IMR-90 (cell line): ENCODE data around the gene ARHGAP15. TPM values are rescaled to one million over a fixed set of nuclear protein-coding genes. Genes with fewer than 3 reads are reported as not detected.

Source experiments
- ATAC-seq: fragments of 200-7000 bp; cut with Tn5 transposase; 2 replicates; pipeline ENCODE4 v1.9.1; 2020; ENCODE audit warnings: low read depth, mild to moderate bottlenecking, moderate library complexity
- BruUV-seq: library from RNA; stranded (reverse); fragments of 400-500 nt; replicated peaks from 2 replicates; lab custom pipeline; 2021; lab: Mats Ljungman, UMichigan
- CTCF ChIA-PET: fragments of 300-600 bp; formaldehyde crosslinking; extraction: SDS; loops from one replicate; lab custom pipeline; 2021; ENCODE audit warnings: antibody characterized with exemption; lab: Yijun Ruan, JAX
- POLR2A ChIA-PET: fragments of 300-600 bp; sonication (Branson Sonifier 250); formaldehyde crosslinking; loops from one replicate; lab custom pipeline; 2022; ENCODE audit warnings: antibody characterized with exemption; ENCODE audit not compliant: unreplicated experiment; lab: Charles Lee
- DNase-seq: peaks from one replicate; pipeline ENCODE4 v3.0.0; 2013
- H2AFZ ChIP-seq: replicated peaks from 2 replicates; pipeline ENCODE3; 2013; ENCODE audit warnings: low read length, mild to moderate bottlenecking; ENCODE audit not compliant: poor library complexity
- H2AK5ac ChIP-seq: 2 replicates; pipeline ENCODE4 v1.6.1; 2013; ENCODE audit warnings: low read depth, low read length, inconsistent platforms
- H2AK9ac ChIP-seq: replicated peaks from 2 replicates; pipeline ENCODE3; 2013; ENCODE audit warnings: mild to moderate bottlenecking, low read depth, low read length, moderate library complexity; ENCODE audit not compliant: poor library complexity
- H2BK120ac ChIP-seq: 2 replicates; pipeline ENCODE4 v1.6.1; 2013; ENCODE audit warnings: low read depth, low read length, inconsistent platforms
- H2BK15ac ChIP-seq: 3 replicates; pipeline ENCODE4 v1.6.1; 2013; ENCODE audit warnings: low read depth, low read length, inconsistent platforms
- H2BK20ac ChIP-seq: 2 replicates; pipeline ENCODE4 v1.6.1; 2013; ENCODE audit warnings: low read depth, mild to moderate bottlenecking, inconsistent platforms, low read length, moderate library complexity
- H2BK5ac ChIP-seq: 2 replicates; pipeline ENCODE4 v1.6.1; 2013; ENCODE audit warnings: mild to moderate bottlenecking, low read depth, low read length, inconsistent platforms; ENCODE audit not compliant: poor library complexity, severe bottlenecking
- H3K14ac ChIP-seq: replicated peaks from 2 replicates; pipeline ENCODE4 v1.6.1; 2013; ENCODE audit warnings: low read depth, low read length, inconsistent platforms
- H3K18ac ChIP-seq: 2 replicates; pipeline ENCODE4 v1.6.1; 2013; ENCODE audit warnings: low read depth, low read length, control low read depth
- H3K23ac ChIP-seq: 2 replicates; pipeline ENCODE4 v1.6.1; 2013; ENCODE audit warnings: low read depth, low read length, inconsistent platforms
- H3K27ac ChIP-seq: 2 replicates; pipeline ENCODE4 v1.5.1; 2013; ENCODE audit warnings: mild to moderate bottlenecking, control low read depth, low read length; ENCODE audit not compliant: insufficient read depth
- H3K27me3 ChIP-seq: 2 replicates; pipeline ENCODE4 v1.6.1; 2013; ENCODE audit warnings: low read length; ENCODE audit not compliant: control insufficient read depth, insufficient read depth
- H3K36me3 ChIP-seq: 2 replicates; pipeline ENCODE4 v1.6.1; 2013; ENCODE audit warnings: low read length, mixed read lengths; ENCODE audit not compliant: control insufficient read depth, insufficient read depth
- H3K4ac ChIP-seq: 2 replicates; pipeline ENCODE4 v1.6.1; 2013; ENCODE audit warnings: low read depth, low read length, inconsistent platforms
- H3K4me1 ChIP-seq: 2 replicates; pipeline ENCODE4 v1.6.1; 2013; ENCODE audit warnings: low read length, mixed read lengths; ENCODE audit not compliant: control insufficient read depth, insufficient read depth
- H3K4me2 ChIP-seq: 2 replicates; pipeline ENCODE4 v1.6.1; 2013; ENCODE audit warnings: low read depth, mild to moderate bottlenecking, control low read depth, low read length, moderate library complexity
- H3K4me3 ChIP-seq: 2 replicates; pipeline ENCODE4 v1.5.1; 2013; ENCODE audit warnings: low read depth, mild to moderate bottlenecking, control low read depth, low read length, moderate library complexity; ENCODE audit not compliant: insufficient read depth
- H3K56ac ChIP-seq: 2 replicates; pipeline ENCODE4 v1.6.1; 2013; ENCODE audit warnings: low read length, inconsistent platforms; ENCODE audit not compliant: insufficient read depth; ENCODE audit errors: extremely low read depth
- H3K79me1 ChIP-seq, 2 experiments: 2 replicates each; pipeline ENCODE4 v1.6.1; 2013; ENCODE audit warnings: low read length in 2 of 2, inconsistent platforms in 1 of 2, low read depth in 1 of 2
- H3K9ac ChIP-seq: 2 replicates; pipeline ENCODE4 v1.6.1; 2013; ENCODE audit warnings: low read depth, low read length, control low read depth
- H3K9me1 ChIP-seq: 2 replicates; pipeline ENCODE4 v1.6.1; 2013; ENCODE audit warnings: low read length, inconsistent platforms; ENCODE audit not compliant: insufficient read depth
- H3K9me3 ChIP-seq: 2 replicates; pipeline ENCODE4 v1.6.1; 2013; ENCODE audit warnings: low read length; ENCODE audit not compliant: control insufficient read depth, insufficient read depth
- H4K20me1 ChIP-seq: 2 replicates; pipeline ENCODE4 v1.6.1; 2013; ENCODE audit warnings: low read length, inconsistent platforms; ENCODE audit not compliant: insufficient read depth
- H4K5ac ChIP-seq: 2 replicates; pipeline ENCODE4 v1.6.1; 2013; ENCODE audit warnings: mild to moderate bottlenecking, low read depth, low read length, control low read depth
- H4K8ac ChIP-seq, 2 experiments: 2 replicates each; pipeline ENCODE4 v1.6.1; 2013; ENCODE audit warnings: low read depth in 2 of 2, low read length in 2 of 2, control low read depth in 1 of 2, inconsistent platforms in 1 of 2
- H4K91ac ChIP-seq: 2 replicates; pipeline ENCODE4 v1.6.1; 2013; ENCODE audit warnings: low read depth, low read length, inconsistent platforms; ENCODE audit not compliant: insufficient read depth
- BHLHE40 ChIP-seq: fragments of 150-350 bp; IDR thresholded peaks from 2 replicates; pipeline ENCODE4 v1.6.1; 2016; ENCODE audit warnings: mild to moderate bottlenecking, low read depth, low read length
- CEBPB ChIP-seq: IDR thresholded peaks from 2 replicates; pipeline ENCODE4 v1.6.1; 2012; ENCODE audit warnings: low read depth, low read length, improper control_type of control experiment
- CHD1 ChIP-seq: IDR thresholded peaks from 2 replicates; pipeline ENCODE4 v1.6.1; 2012; ENCODE audit warnings: low read depth, low read length, improper control_type of control experiment
- FOS ChIP-seq: fragments of 150-350 bp; IDR thresholded peaks from 2 replicates; pipeline ENCODE4 v1.6.1; 2016; ENCODE audit warnings: low read depth, low read length
- MAFK ChIP-seq: IDR thresholded peaks from 2 replicates; pipeline ENCODE4 v1.6.1; 2012; ENCODE audit warnings: low read depth, low read length, improper control_type of control experiment
- MAZ ChIP-seq: IDR thresholded peaks from 2 replicates; pipeline ENCODE4 v1.6.1; 2012; ENCODE audit warnings: low read depth, mild to moderate bottlenecking, low read length, improper control_type of control experiment, moderate library complexity, borderline replicate concordance
- MXI1 ChIP-seq: IDR thresholded peaks from 2 replicates; pipeline ENCODE4 v1.6.1; 2012; ENCODE audit warnings: low read depth, mild to moderate bottlenecking, low read length, moderate library complexity, borderline replicate concordance
- NFE2L2 ChIP-seq: fragments of 150-350 bp; IDR thresholded peaks from 2 replicates; pipeline ENCODE4 v1.6.1; 2016; ENCODE audit warnings: low read depth, mild to moderate bottlenecking, low read length
- POLR2A ChIP-seq: IDR thresholded peaks from 2 replicates; pipeline ENCODE4 v1.6.1; 2012; ENCODE audit warnings: mild to moderate bottlenecking, low read depth, low read length
- RCOR1 ChIP-seq: IDR thresholded peaks from 2 replicates; pipeline ENCODE4 v1.6.1; 2012; ENCODE audit warnings: mild to moderate bottlenecking, low read length, improper control_type of control experiment; ENCODE audit not compliant: insufficient replicate concordance
- RFX5 ChIP-seq: IDR thresholded peaks from 2 replicates; pipeline ENCODE4 v1.8.0; 2012; ENCODE audit warnings: low read depth, mild to moderate bottlenecking, low read length, moderate library complexity
- SMC3 ChIP-seq: fragments of 150-350 bp; IDR thresholded peaks from 2 replicates; pipeline ENCODE4 v1.6.1; 2016; ENCODE audit warnings: low read depth, mild to moderate bottlenecking, antibody characterized with exemption, low read length, moderate library complexity
- WGBS, 2 experiments: methylation state at CpG; one replicate each; pipeline versions ENCODE4 v1.1.5 to v1.1.7; 2013; ENCODE audit warnings: missing lambda C conversion rate in 2 of 2; ENCODE audit not compliant: insufficient read length in 1 of 2; ENCODE audit errors: extremely low coverage in 2 of 2; 5-methylcytosine and 5-hydroxymethylcytosine counted together
- dilution Hi-C: fragments of 300-500 bp; cut with HindIII; formaldehyde crosslinking; loops from one replicate; pipeline ENCODE4 v1.14.3; 2018; ENCODE audit warnings: low sequenced_read_pairs; ENCODE audit not compliant: unreplicated experiment
- in situ Hi-C: fragments of 300-500 bp; cut with MboI; formaldehyde crosslinking; loops from 3 replicates; pipeline ENCODE4 v1.14.3; 2019; ENCODE audit warnings: low sequenced_read_pairs, inconsistent platforms, mixed read lengths
- intact Hi-C: fragments of 100-400 bp; cut with micrococcal nuclease; formaldehyde crosslinking; loops from 2 replicates; pipeline ENCODE4 v1.10.0; 2022
- polyA plus RNA-seq, 3 experiments: library from polyadenylated mRNA; depleted of rRNA; stranded (reverse); fragments of >200 nt; gene quantifications; 2 replicates each; pipeline ENCODE4 v1.2.3, GENCODE V29; 2012; ENCODE audit warnings: low replicate concordance in 1 of 3
- total RNA-seq: library from RNA; depleted of rRNA; stranded (reverse); fragments of >200 nt; gene quantifications from 2 replicates; pipeline ENCODE4 v1.2.3, GENCODE V29; 2012
- TF ChIP-seq, protein P1 (sequence below): fragments of 150-350 bp; IDR thresholded peaks from 2 replicates; pipeline ENCODE4 v1.6.1; 2016; ENCODE audit warnings: low read depth, mild to moderate bottlenecking, low read length, moderate library complexity, borderline replicate concordance
- TF ChIP-seq, protein P2 (sequence below): fragments of 150-350 bp; IDR thresholded peaks from 2 replicates; pipeline ENCODE4 v1.6.1; 2017; ENCODE audit warnings: mild to moderate bottlenecking, antibody characterized with exemption, low read length, low read depth
- TF ChIP-seq, protein P3 (sequence below): conservative IDR thresholded peaks from 2 replicates; pipeline ENCODE4 v1.5.1; 2012; ENCODE audit warnings: mild to moderate bottlenecking, low read depth, low read length, improper control_type of control experiment

Gene ARHGAP15
- total and polyA plus RNA-seq, 2 of the 4 experiments (the other 2 are of a cell fraction) = not detected

DNA sequence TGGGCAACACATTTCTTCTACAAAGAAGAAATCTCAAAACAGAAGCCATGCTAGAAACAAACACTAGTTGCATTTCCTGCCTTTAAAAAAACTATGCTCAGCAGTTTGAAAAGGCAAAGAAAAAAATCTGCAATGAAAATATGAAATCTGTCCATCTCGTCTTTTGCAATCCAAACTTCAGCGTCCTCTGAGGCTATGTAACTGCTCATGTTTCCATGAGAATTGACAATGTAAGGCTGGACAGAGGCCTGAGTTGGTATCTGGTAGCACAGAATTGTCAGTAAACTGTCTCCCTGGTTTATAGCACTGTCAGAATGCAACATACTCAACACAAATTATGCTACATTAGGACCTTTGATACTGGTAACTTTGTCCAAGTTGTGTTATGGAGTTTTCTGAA lies 429.9 kb downstream of the ARHGAP15 start:
- dilution Hi-C loops (no loop called here), in situ Hi-C loops (no loop called here), intact Hi-C loops (no loop called here)
- DNase-seq (no peak), ATAC-seq (no peak)
- TF ChIP-seq RCOR1 (no peak), MAFK (no peak), MXI1 (no peak), MAZ (no peak), CEBPB (no peak), SMC3 (no peak), BHLHE40 (no peak), CHD1 (no peak), NFE2L2 (no peak), FOS (no peak), RFX5 (no peak), POLR2A (no peak)
- TF ChIP-seq, protein P1, sequence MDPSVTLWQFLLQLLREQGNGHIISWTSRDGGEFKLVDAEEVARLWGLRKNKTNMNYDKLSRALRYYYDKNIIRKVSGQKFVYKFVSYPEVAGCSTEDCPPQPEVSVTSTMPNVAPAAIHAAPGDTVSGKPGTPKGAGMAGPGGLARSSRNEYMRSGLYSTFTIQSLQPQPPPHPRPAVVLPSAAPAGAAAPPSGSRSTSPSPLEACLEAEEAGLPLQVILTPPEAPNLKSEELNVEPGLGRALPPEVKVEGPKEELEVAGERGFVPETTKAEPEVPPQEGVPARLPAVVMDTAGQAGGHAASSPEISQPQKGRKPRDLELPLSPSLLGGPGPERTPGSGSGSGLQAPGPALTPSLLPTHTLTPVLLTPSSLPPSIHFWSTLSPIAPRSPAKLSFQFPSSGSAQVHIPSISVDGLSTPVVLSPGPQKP = no peak
- TF ChIP-seq, protein P2, sequence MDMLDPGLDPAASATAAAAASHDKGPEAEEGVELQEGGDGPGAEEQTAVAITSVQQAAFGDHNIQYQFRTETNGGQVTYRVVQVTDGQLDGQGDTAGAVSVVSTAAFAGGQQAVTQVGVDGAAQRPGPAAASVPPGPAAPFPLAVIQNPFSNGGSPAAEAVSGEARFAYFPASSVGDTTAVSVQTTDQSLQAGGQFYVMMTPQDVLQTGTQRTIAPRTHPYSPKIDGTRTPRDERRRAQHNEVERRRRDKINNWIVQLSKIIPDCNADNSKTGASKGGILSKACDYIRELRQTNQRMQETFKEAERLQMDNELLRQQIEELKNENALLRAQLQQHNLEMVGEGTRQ = no peak
- TF ChIP-seq, protein P3, sequence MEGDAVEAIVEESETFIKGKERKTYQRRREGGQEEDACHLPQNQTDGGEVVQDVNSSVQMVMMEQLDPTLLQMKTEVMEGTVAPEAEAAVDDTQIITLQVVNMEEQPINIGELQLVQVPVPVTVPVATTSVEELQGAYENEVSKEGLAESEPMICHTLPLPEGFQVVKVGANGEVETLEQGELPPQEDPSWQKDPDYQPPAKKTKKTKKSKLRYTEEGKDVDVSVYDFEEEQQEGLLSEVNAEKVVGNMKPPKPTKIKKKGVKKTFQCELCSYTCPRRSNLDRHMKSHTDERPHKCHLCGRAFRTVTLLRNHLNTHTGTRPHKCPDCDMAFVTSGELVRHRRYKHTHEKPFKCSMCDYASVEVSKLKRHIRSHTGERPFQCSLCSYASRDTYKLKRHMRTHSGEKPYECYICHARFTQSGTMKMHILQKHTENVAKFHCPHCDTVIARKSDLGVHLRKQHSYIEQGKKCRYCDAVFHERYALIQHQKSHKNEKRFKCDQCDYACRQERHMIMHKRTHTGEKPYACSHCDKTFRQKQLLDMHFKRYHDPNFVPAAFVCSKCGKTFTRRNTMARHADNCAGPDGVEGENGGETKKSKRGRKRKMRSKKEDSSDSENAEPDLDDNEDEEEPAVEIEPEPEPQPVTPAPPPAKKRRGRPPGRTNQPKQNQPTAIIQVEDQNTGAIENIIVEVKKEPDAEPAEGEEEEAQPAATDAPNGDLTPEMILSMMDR = no peak
- no peak overlapping the region for H2BK20ac ChIP-seq
- H4K5ac ChIP-seq = no peak overlapping the region
- no peak overlapping the region for H3K14ac ChIP-seq
- H3K27me3 ChIP-seq = no peaks in the 10 kb centered on the region
- POLR2A ChIA-PET = no interaction called here
- no peak overlapping the region for H3K23ac ChIP-seq
- H3K18ac ChIP-seq = no peak overlapping the region
- H2AK9ac ChIP-seq = no peak overlapping the region
- no peaks in the 10 kb centered on the region for H3K79me1 ChIP-seq
- H3K27ac ChIP-seq = no peak overlapping the region
- H4K8ac ChIP-seq = no peak overlapping the region
- H4K20me1 ChIP-seq = no peaks in the 10 kb centered on the region
- H2BK15ac ChIP-seq = no peak overlapping the region
- H3K9ac ChIP-seq = no peak overlapping the region
- no peaks in the 10 kb centered on the region for H3K9me3 ChIP-seq
- no peak overlapping the region for H3K4ac ChIP-seq
- H4K91ac ChIP-seq = no peak overlapping the region
- H3K9me1 ChIP-seq = no peaks in the 10 kb centered on the region
- no peaks in the 10 kb centered on the region for H3K36me3 ChIP-seq
- H2AFZ ChIP-seq = no peak overlapping the region
- H2AK5ac ChIP-seq = no peak overlapping the region
- no TSS peak for BruUV-seq
- no peak overlapping the region for H3K4me2 ChIP-seq
- no peak overlapping the region for H2BK5ac ChIP-seq
- no peak overlapping the region for H3K56ac ChIP-seq
- CTCF ChIA-PET = no interaction called here
- H3K4me3 ChIP-seq = no peak overlapping the region
- no CpG with 5 or more reads among the region's 2 CpGs for WGBS, 2 experiments
- H2BK120ac ChIP-seq = no peak overlapping the region
- H3K4me1 ChIP-seq = no peaks in the 10 kb centered on the region
